Measurements from ENCODE around the gene ATG13.

ATG13 gene

GRCh38 chr11:46676436-46677158, 59.2 kb downstream of the ATG13 start:
- DNase-seq (ENCODE audit: low read depth): no peak

GRCh38 chr11:46677169-46677568, 59.8 kb downstream of the ATG13 start:
- no peak for DNase-seq (ENCODE audit: low read depth)

- DNase-seq (ENCODE audit: low read depth): no peak
Observed at GRCh38 chr11:46677991-46678740, 60.8 kb downstream of the ATG13 start.

GRCh38 chr11:46678741-46679130, 61.4 kb downstream of the ATG13 start:
- no peak for DNase-seq (ENCODE audit: low read depth)

GRCh38 chr11:46679241-46680163, 62.1 kb downstream of the ATG13 start:
- DNase-seq (ENCODE audit: low read depth): no peak

- DNase-seq (ENCODE audit: low read depth): no peak
Observed at GRCh38 chr11:46680164-46680760, 62.9 kb downstream of the ATG13 start.

- no peak for DNase-seq (ENCODE audit: low read depth)
Observed at GRCh38 chr11:46680815-46681214, 63.5 kb downstream of the ATG13 start.

- DNase-seq (ENCODE audit: low read depth): no peak
Observed at GRCh38 chr11:46681814-46682213, 64.5 kb downstream of the ATG13 start.

GRCh38 chr11:46682773-46683752, 65.7 kb downstream of the ATG13 start:
- no peak for DNase-seq (ENCODE audit: low read depth)

GRCh38 chr11:46684367-46684766, 67.0 kb downstream of the ATG13 start:
- no peak for DNase-seq (ENCODE audit: low read depth)

- DNase-seq (ENCODE audit: low read depth): no peak
Observed at GRCh38 chr11:46686886-46687795, 69.8 kb downstream of the ATG13 start.

- no peak for DNase-seq (ENCODE audit: low read depth)
Observed at GRCh38 chr11:46690702-46691101, 73.3 kb downstream of the ATG13 start.

- no peak for DNase-seq (ENCODE audit: low read depth)
Observed at GRCh38 chr11:46692450-46692849, 75.1 kb downstream of the ATG13 start.

GRCh38 chr11:46693597-46694012, 76.3 kb downstream of the ATG13 start:
- no peak for DNase-seq (ENCODE audit: low read depth)

- no peak for DNase-seq (ENCODE audit: low read depth)
Observed at GRCh38 chr11:46694072-46694471, 76.7 kb downstream of the ATG13 start.

- DNase-seq (ENCODE audit: low read depth): no peak
Observed at GRCh38 chr11:46694607-46695006, 77.3 kb downstream of the ATG13 start.

GRCh38 chr11:46695345-46696211, 78.2 kb downstream of the ATG13 start:
- DNase-seq (ENCODE audit: low read depth): no peak

- DNase-seq (ENCODE audit: low read depth): no peak
Observed at GRCh38 chr11:46696212-46696558, 78.8 kb downstream of the ATG13 start.

GRCh38 chr11:46697303-46697702, 80.0 kb downstream of the ATG13 start:
- no peak for DNase-seq (ENCODE audit: low read depth)
